H9 (cell line): ENCODE measurements around the gene GSS. TPM values are rescaled to one million over a fixed set of nuclear protein-coding genes. Genes with fewer than 3 reads are reported as not detected.
A peak's percentile ranks its signal among the peaks of the same experiment; 100 is the strongest.

Experiments
- DNase-seq: peaks from one replicate; pipeline ENCODE4 v3.0.0-alpha.2; 2017
- H2AFZ ChIP-seq: one replicate; pipeline ENCODE4 v1.6.1; 2013; ENCODE audit warnings: mild to moderate bottlenecking, low read length, control low read depth, moderate library complexity
- H2AK5ac ChIP-seq: 2 replicates; pipeline ENCODE4 v1.6.1; 2013; ENCODE audit warnings: low read length, control low read depth, mixed read lengths; ENCODE audit not compliant: insufficient read length
- H2BK120ac ChIP-seq: one replicate; pipeline ENCODE4 v1.6.1; 2013; ENCODE audit warnings: low read depth, mild to moderate bottlenecking, low read length, control low read depth, inconsistent platforms; ENCODE audit not compliant: poor library complexity, severe bottlenecking
- H2BK12ac ChIP-seq: 2 replicates; pipeline ENCODE4 v1.6.1; 2013; ENCODE audit warnings: low read length, control low read depth, mixed read lengths, low read depth; ENCODE audit not compliant: insufficient read length
- H2BK15ac ChIP-seq: 2 replicates; pipeline ENCODE4 v1.6.1; 2013; ENCODE audit warnings: low read depth, low read length, control low read depth
- H2BK20ac ChIP-seq: one replicate; pipeline ENCODE4 v1.6.1; 2013; ENCODE audit warnings: low read depth, mild to moderate bottlenecking, low read length, control low read depth, inconsistent platforms; ENCODE audit not compliant: poor library complexity, severe bottlenecking
- H2BK5ac ChIP-seq: 2 replicates; pipeline ENCODE4 v1.6.1; 2013; ENCODE audit warnings: low read length, control low read depth, mixed read lengths; ENCODE audit not compliant: insufficient read length
- H3K14ac ChIP-seq: 2 replicates; pipeline ENCODE4 v1.6.1; 2013; ENCODE audit warnings: low read length, control low read depth; ENCODE audit not compliant: insufficient read depth
- H3K18ac ChIP-seq: 2 replicates; pipeline ENCODE4 v1.6.1; 2013; ENCODE audit warnings: low read depth, mild to moderate bottlenecking, mixed read lengths, low read length, control low read depth; ENCODE audit not compliant: insufficient read length
- H3K23ac ChIP-seq: 2 replicates; pipeline ENCODE4 v1.6.1; 2013; ENCODE audit warnings: low read length, control low read depth, mixed read lengths, low read depth; ENCODE audit not compliant: insufficient read length
- H3K23me2 ChIP-seq: 2 replicates; pipeline ENCODE4 v1.6.1; 2013; ENCODE audit warnings: low read depth, mild to moderate bottlenecking, mixed read lengths, low read length, control low read depth; ENCODE audit not compliant: insufficient read length, poor library complexity, severe bottlenecking
- H3K27ac ChIP-seq: 2 replicates; pipeline ENCODE4 v1.5.1; 2013; ENCODE audit warnings: low read length, control low read depth, mixed read lengths, low read depth; ENCODE audit not compliant: insufficient read length
- H3K27me3 ChIP-seq: 2 replicates; pipeline ENCODE4 v1.6.1; 2013; ENCODE audit warnings: low read length, control low read depth, inconsistent platforms; ENCODE audit not compliant: insufficient read depth
- H3K4ac ChIP-seq: 2 replicates; pipeline ENCODE4 v1.6.1; 2013; ENCODE audit warnings: low read depth, mild to moderate bottlenecking, control low read depth, inconsistent platforms, low read length, moderate library complexity
- H3K4me1 ChIP-seq: 2 replicates; pipeline ENCODE4 v1.6.1; 2013; ENCODE audit warnings: low read length, control low read depth, inconsistent platforms; ENCODE audit not compliant: insufficient read depth
- H3K4me2 ChIP-seq: 2 replicates; pipeline ENCODE4 v1.6.1; 2013; ENCODE audit warnings: low read length, control low read depth, mixed read lengths; ENCODE audit not compliant: insufficient read length, insufficient read depth
- H3K56ac ChIP-seq: 2 replicates; pipeline ENCODE4 v1.6.1; 2013; ENCODE audit warnings: low read depth, mild to moderate bottlenecking, mixed read lengths, low read length, control low read depth; ENCODE audit not compliant: insufficient read length
- H3K79me1 ChIP-seq: 2 replicates; pipeline ENCODE4 v1.6.1; 2013; ENCODE audit warnings: low read depth, mild to moderate bottlenecking, moderate library complexity, low read length, control low read depth, inconsistent platforms; ENCODE audit not compliant: insufficient read depth, poor library complexity, severe bottlenecking
- H3K79me2 ChIP-seq: 2 replicates; pipeline ENCODE4 v1.6.1; 2013; ENCODE audit warnings: low read length, control low read depth, inconsistent platforms; ENCODE audit not compliant: insufficient read depth
- H3K9ac ChIP-seq: 2 replicates; pipeline ENCODE4 v1.6.1; 2013; ENCODE audit warnings: low read length, control low read depth, mixed read lengths; ENCODE audit not compliant: insufficient read length; ENCODE audit errors: extremely low read depth
- H3K9me3 ChIP-seq: one replicate; pipeline ENCODE4 v1.6.1; 2013; ENCODE audit warnings: low read depth, low read length, inconsistent platforms; ENCODE audit not compliant: control insufficient read depth
- H3T11ph ChIP-seq: one replicate; pipeline ENCODE4 v1.6.1; 2013; ENCODE audit warnings: mild to moderate bottlenecking, low read length, control low read depth, inconsistent platforms
- H4K20me1 ChIP-seq: one replicate; pipeline ENCODE4 v1.6.1; 2013; ENCODE audit not compliant: control insufficient read depth, insufficient read length, insufficient read depth
- H4K5ac ChIP-seq: 2 replicates; pipeline ENCODE4 v1.6.1; 2013; ENCODE audit warnings: low read depth, mild to moderate bottlenecking, mixed read lengths, low read length, control low read depth; ENCODE audit not compliant: insufficient read length
- H4K8ac ChIP-seq: replicated peaks from 2 replicates; pipeline ENCODE4 v1.6.1; 2013; ENCODE audit warnings: low read length, control low read depth, mixed read lengths, low read depth; ENCODE audit not compliant: insufficient read length
- H4K91ac ChIP-seq: 2 replicates; pipeline ENCODE4 v1.6.1; 2013; ENCODE audit warnings: low read depth, mild to moderate bottlenecking, moderate library complexity, mixed read lengths, low read length, control low read depth; ENCODE audit not compliant: insufficient read length
- H3K27ac Mint-ChIP-seq, 3 experiments: 2 replicates in 2 of 3; 3 replicates in 1 of 3; pipeline ENCODE4 v1.8.0; 2020 to 2021; ENCODE audit warnings: mixed read lengths in 3 of 3, mild to moderate bottlenecking in 1 of 3, moderate library complexity in 1 of 3
- H3K27me3 Mint-ChIP-seq: 2 replicates; pipeline ENCODE4 v1.8.0; 2021; ENCODE audit warnings: low read depth, mild to moderate bottlenecking, moderate library complexity, mixed read lengths
- H3K36me3 Mint-ChIP-seq, 3 experiments: 2 replicates in 2 of 3; 3 replicates in 1 of 3; pipeline ENCODE4 v1.8.0; 2020 to 2021; ENCODE audit warnings: low read depth in 3 of 3, mixed read lengths in 3 of 3; ENCODE audit not compliant: insufficient read depth in 1 of 3
- H3K4me1 Mint-ChIP-seq, 2 experiments: 2 replicates each; pipeline ENCODE4 v1.8.0; 2020; ENCODE audit warnings: mixed read lengths in 2 of 2
- H3K4me3 Mint-ChIP-seq, 2 experiments: 2 replicates in 1 of 2; 3 replicates in 1 of 2; pipeline ENCODE4 v1.8.0; 2020 to 2021; ENCODE audit warnings: mild to moderate bottlenecking in 2 of 2, mixed read lengths in 2 of 2, moderate library complexity in 1 of 2
- H3K9me3 Mint-ChIP-seq, 2 experiments: 2 replicates in 1 of 2; 3 replicates in 1 of 2; pipeline ENCODE4 v1.8.0; 2020; ENCODE audit warnings: mild to moderate bottlenecking in 2 of 2, mixed read lengths in 2 of 2, moderate library complexity in 1 of 2
- WGBS: extraction: QIAGEN DNeasy Blood & Tissue Kit; methylation state at CpG from one replicate; pipeline ENCODE4 v1.1.7; 2013; ENCODE audit warnings: missing lambda C conversion rate, low lambda C conversion rate, mixed read lengths; ENCODE audit not compliant: insufficient read length; ENCODE audit errors: extremely low coverage; 5-methylcytosine and 5-hydroxymethylcytosine counted together
- total RNA-seq: library from RNA; stranded (reverse); gene quantifications from 2 replicates; pipeline ENCODE4 v1.2.1, GENCODE V29; 2021
- TF ChIP-seq, protein P1 (sequence below): fragments of 200-600 bp; sonication (generic); conservative IDR thresholded peaks from 3 replicates; pipeline ENCODE4 v1.8.0; 2021; ENCODE audit warnings: antibody characterized with exemption, mild to moderate bottlenecking

Gene GSS
- total RNA-seq, 1 experiment from 2014 or later = 48.5 TPM

DNA sequence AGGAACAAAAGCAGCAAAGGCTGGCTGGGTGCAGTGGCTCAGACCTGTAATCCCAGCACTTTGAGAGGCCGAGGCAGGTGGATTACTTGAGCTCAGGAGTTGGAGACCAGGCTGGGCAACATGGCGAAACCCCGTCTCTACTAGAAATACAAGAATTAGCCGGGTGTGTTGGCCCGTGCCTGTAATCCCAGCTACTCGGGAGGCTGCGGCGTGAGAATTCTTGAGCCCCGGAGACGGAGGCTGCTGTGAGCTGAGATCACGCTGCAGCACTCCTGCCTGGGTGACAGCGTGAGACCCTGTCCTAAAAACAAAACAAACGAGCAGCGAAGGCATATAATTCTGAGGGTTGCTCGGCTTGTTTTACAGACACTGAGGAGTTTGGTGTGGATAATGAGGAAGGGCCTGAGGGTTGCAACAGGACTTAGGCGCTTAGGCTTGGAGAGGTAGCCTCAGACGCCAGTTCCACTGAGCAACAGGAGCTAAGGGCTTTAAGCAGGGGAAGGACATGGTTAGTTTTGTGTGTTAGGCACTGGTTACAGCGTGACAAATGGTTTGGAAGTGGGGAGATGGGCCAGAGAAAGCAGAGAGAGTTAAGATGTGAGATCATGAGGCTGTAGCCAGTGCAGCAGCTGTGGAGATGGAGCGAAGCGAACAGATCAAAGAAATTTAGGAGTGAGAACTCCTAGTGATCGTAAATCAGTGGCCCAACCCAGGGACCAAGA, 1.3 kb upstream of the GSS start:
- Histone ChIP-seq H4K5ac (no peak overlapping the region), H2AFZ (no peak overlapping the region), H3K18ac (no peak overlapping the region), H3K14ac (no peak overlapping the region), H3K79me2 (no peaks in the 10 kb centered on the region), H2BK15ac (no peak overlapping the region), H2BK120ac (no peak overlapping the region), H3K23me2 (peaks cover 5% of the 10 kb centered on the region), H3K56ac (no peak overlapping the region), H4K8ac (no peak overlapping the region), H2BK20ac (no peak overlapping the region), H3K9me3 (no peaks in the 10 kb centered on the region), H3K4me2 (no peak overlapping the region), H3K23ac (no peak overlapping the region), H3K27ac (no peak overlapping the region), H2AK5ac (no peak overlapping the region), H3K4ac (no peak overlapping the region), H2BK5ac (no peak overlapping the region), H4K91ac (no peak overlapping the region), H2BK12ac (no peak overlapping the region), H4K20me1 (no peaks in the 10 kb centered on the region), H3T11ph (no peak overlapping the region), H3K4me1 (no peaks in the 10 kb centered on the region), H3K9ac (no peak overlapping the region), H3K27me3 (no peaks in the 10 kb centered on the region), H3K79me1 (no peaks in the 10 kb centered on the region)
- Mint-ChIP-seq H3K4me3 (peak overlapping the region in 1 of 2 experiments; percentile 2; a peak in 2 of 5 replicates), H3K4me1 (peaks cover 45 to 48% of the 10 kb centered on the region in 2 experiments), H3K27ac (peak overlapping the region; percentile 57 to 97 (median 95); a peak in 3 of 7 replicates), H3K9me3 (no peaks in the 10 kb centered on the region; a peak in 1 of 5 replicates), H3K36me3 (0 out of 7 replicates have a peak, but pooled peaks cover 0 to 1% (median 0%) of the 10 kb centered on the region in 3 experiments), H3K27me3 (no peaks in the 10 kb centered on the region; the same call in none of the 2 replicates)
- TF ChIP-seq, protein P1, sequence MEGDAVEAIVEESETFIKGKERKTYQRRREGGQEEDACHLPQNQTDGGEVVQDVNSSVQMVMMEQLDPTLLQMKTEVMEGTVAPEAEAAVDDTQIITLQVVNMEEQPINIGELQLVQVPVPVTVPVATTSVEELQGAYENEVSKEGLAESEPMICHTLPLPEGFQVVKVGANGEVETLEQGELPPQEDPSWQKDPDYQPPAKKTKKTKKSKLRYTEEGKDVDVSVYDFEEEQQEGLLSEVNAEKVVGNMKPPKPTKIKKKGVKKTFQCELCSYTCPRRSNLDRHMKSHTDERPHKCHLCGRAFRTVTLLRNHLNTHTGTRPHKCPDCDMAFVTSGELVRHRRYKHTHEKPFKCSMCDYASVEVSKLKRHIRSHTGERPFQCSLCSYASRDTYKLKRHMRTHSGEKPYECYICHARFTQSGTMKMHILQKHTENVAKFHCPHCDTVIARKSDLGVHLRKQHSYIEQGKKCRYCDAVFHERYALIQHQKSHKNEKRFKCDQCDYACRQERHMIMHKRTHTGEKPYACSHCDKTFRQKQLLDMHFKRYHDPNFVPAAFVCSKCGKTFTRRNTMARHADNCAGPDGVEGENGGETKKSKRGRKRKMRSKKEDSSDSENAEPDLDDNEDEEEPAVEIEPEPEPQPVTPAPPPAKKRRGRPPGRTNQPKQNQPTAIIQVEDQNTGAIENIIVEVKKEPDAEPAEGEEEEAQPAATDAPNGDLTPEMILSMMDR = no peak
- DNase-seq = no peak
- WGBS = no CpG with 5 or more reads among the region's 21 CpGs
